Uterus (tissue), 2 donors: ENCODE measurements around the gene DNAH10.

Source experiments
- POLR2A ChIP-seq, 2 donors: fragments of 450-650 bp; IDR thresholded peaks; one replicate each; pipeline ENCODE4 v1.6.1; 2016; ENCODE audit warnings: antibody characterized with exemption in 2 of 2, mild to moderate bottlenecking in 1 of 2, moderate library complexity in 1 of 2
- TF ChIP-seq, protein P1 (sequence below), 4 experiments: fragments of 200-600 bp in 2 of 4; fragments of 450-650 bp in 2 of 4; sonication (generic) in 2 of 4; IDR thresholded peaks; one replicate each; pipeline ENCODE4 v1.5.1; 2016 to 2019; ENCODE audit warnings: antibody characterized with exemption in 4 of 4, mild to moderate bottlenecking in 2 of 4, moderate library complexity in 1 of 4

DNA sequence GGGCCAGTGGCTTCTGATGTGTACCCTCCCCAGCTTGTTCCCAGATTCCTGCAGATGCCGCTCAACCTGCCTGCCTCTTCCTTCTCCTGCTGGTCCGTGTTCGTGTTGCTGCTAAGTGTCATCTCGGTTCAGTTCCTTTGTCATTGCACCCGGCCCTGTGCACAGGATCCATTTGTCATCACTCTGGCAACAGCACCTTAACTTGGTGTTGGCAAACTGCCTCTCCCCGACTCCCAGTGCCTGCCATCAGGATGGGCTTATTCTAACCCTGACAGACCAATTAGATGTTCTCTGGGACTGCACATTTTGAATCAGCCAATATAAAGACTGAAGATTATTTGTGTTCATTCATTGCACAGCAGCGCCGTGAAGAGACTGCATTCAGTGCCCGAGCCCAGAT is 137.3 kb downstream of the DNAH10 start:
- TF ChIP-seq POLR2A (IDR thresholded peaks at IDR 0.05): no peak
- TF ChIP-seq, protein P1, sequence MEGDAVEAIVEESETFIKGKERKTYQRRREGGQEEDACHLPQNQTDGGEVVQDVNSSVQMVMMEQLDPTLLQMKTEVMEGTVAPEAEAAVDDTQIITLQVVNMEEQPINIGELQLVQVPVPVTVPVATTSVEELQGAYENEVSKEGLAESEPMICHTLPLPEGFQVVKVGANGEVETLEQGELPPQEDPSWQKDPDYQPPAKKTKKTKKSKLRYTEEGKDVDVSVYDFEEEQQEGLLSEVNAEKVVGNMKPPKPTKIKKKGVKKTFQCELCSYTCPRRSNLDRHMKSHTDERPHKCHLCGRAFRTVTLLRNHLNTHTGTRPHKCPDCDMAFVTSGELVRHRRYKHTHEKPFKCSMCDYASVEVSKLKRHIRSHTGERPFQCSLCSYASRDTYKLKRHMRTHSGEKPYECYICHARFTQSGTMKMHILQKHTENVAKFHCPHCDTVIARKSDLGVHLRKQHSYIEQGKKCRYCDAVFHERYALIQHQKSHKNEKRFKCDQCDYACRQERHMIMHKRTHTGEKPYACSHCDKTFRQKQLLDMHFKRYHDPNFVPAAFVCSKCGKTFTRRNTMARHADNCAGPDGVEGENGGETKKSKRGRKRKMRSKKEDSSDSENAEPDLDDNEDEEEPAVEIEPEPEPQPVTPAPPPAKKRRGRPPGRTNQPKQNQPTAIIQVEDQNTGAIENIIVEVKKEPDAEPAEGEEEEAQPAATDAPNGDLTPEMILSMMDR (IDR thresholded peaks at IDR 0.05): no peak
